BLaER1 (cell line): ENCODE results near the gene MIEN1.

Experiments
- H3K27ac ChIP-seq: shearing (Covaris generic); formaldehyde crosslinking; 2 replicates; pipeline ENCODE4 v1.8.1; 2022
- H3K27me3 ChIP-seq: shearing (Covaris generic); formaldehyde crosslinking; 2 replicates; pipeline ENCODE4 v1.8.1; 2022
- H3K36me3 ChIP-seq: shearing (Covaris generic); formaldehyde crosslinking; 2 replicates; pipeline ENCODE4 v1.8.1; 2022
- H3K4me1 ChIP-seq: shearing (Covaris generic); formaldehyde crosslinking; 2 replicates; pipeline ENCODE4 v1.8.1; 2022
- H3K4me2 ChIP-seq: shearing (Covaris generic); formaldehyde crosslinking; 2 replicates; pipeline ENCODE4 v1.8.1; 2022
- H3K4me3 ChIP-seq: shearing (Covaris generic); formaldehyde crosslinking; 2 replicates; pipeline ENCODE4 v1.8.1; 2022
- H3K9ac ChIP-seq: shearing (Covaris generic); formaldehyde crosslinking; 2 replicates; pipeline ENCODE4 v1.8.1; 2022
- H3K9me3 ChIP-seq: shearing (Covaris generic); formaldehyde crosslinking; 2 replicates; pipeline ENCODE4 v1.8.1; 2022
- H4K20me1 ChIP-seq: shearing (Covaris generic); formaldehyde crosslinking; 2 replicates; pipeline ENCODE4 v1.8.1; 2022
- Cebpa-rat ChIP-seq: shearing (Covaris generic); IDR thresholded peaks from 2 replicates; pipeline ENCODE4 v1.8.1; 2022

MIEN1 gene

GRCh38 chr17:39755554-39756379 lies 25.4 kb upstream of the MIEN1 start:
- H3K4me1 ChIP-seq = peaks cover 83% of the 10 kb centered on the region
- TF ChIP-seq Cebpa-rat = no peak
- peak overlapping the region; percentile 99 for H3K27ac ChIP-seq
- no peaks in the 10 kb centered on the region for H3K36me3 ChIP-seq
- no peaks in the 10 kb centered on the region for H4K20me1 ChIP-seq
- H3K4me3 ChIP-seq = peak overlapping the region; percentile 63
- peak overlapping the region; percentile 91 for H3K9ac ChIP-seq
- no peaks in the 10 kb centered on the region for H3K27me3 ChIP-seq
- H3K9me3 ChIP-seq = no peaks in the 10 kb centered on the region
- peak overlapping the region; percentile 93 for H3K4me2 ChIP-seq

GRCh38 chr17:39754958-39755553 lies 24.7 kb upstream of the MIEN1 start:
- Histone ChIP-seq H3K4me2 (peak overlapping the region; percentile 93), H3K27ac (peak overlapping the region; percentile 99), H3K4me3 (peak overlapping the region; percentile 63), H3K36me3 (no peaks in the 10 kb centered on the region), H3K4me1 (peaks cover 90% of the 10 kb centered on the region), H4K20me1 (no peaks in the 10 kb centered on the region), H3K9ac (peak overlapping the region; percentile 91), H3K9me3 (no peaks in the 10 kb centered on the region), H3K27me3 (no peaks in the 10 kb centered on the region)
- no peak for TF ChIP-seq Cebpa-rat

DNA sequence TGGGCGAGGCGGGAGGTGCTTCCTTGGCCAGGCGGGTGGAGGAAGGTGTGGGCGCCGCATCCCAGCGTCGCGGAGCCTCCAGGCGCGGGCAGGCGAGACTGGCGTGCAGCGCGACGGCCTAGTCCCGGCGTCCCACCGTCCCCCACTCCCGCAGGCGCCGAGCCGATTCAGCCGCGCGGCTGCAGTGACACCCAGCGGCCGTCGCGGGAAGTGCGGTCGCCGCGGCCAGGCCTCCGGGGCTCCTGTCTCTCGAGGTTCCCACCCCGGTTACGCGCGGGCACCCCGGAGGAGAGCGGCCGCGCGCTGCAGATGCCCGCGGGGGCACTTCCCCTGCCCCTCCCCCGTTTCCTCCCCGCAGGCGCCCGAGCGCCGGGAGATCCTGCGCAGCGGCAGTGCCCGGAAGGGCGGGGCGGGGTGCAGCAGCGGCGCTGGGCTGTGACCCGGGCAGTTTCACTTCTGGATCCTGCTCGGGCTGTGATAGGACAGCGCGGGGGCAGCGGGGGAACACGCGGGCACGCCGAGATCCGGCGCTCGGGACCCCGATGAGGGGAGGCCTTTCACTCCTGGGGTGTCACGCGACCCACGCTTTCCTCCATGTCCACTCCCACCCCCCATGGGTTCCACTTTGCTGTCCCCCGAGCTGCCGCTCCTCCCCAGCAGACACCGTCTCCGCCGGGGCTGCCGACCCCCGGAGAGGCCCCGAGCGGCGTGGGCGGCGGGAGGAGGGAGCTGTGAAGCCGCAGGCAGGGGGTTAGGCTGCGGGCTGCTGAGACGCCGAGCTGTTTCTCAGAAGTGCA lies 24.0 kb upstream of the MIEN1 start:
- peak overlapping the region; percentile 99 for H3K27ac ChIP-seq
- TF ChIP-seq Cebpa-rat = no peak
- peak overlapping the region; percentile 91 for H3K9ac ChIP-seq
- H3K4me1 ChIP-seq = peaks cover 85% of the 10 kb centered on the region
- peak overlapping the region; percentile 63 for H3K4me3 ChIP-seq
- H3K4me2 ChIP-seq = peak overlapping the region; percentile 93
- H3K36me3 ChIP-seq = no peaks in the 10 kb centered on the region
- H4K20me1 ChIP-seq = no peaks in the 10 kb centered on the region
- no peaks in the 10 kb centered on the region for H3K27me3 ChIP-seq
- H3K9me3 ChIP-seq = no peaks in the 10 kb centered on the region

DNA sequence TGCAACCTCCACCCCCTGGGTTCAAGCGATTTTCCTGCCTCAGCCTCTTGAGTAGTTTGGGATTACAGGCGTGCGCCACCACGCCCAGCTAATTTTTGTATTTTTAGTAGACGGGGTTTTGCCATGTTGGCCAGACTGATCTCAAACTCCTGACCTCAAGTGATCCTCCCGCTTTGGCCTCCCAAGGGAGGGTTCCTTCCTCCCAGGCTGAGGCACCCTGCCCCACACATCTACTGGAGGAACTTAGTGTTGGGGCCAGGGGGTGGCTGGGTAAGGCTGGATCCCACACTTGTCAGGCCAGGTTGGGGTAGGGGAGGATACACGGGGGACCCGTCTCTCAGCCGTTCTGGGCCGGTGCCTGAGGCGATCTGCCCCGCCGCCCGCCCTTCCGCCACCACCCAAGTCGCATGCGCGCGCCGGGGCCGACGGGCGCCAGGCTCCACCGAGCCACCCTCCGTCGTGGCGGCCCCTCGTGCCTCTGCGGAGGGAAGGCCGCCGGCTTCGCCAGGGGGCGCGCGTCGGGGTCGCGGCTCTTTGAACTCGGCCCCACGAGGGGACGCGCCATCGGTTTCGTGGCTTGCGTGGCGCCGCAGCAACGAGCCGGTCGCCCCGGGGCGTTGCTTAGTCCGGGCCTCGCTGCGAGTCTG lies 23.3 kb upstream of the MIEN1 start:
- H3K4me2 ChIP-seq = peak overlapping the region; percentile 89
- H3K27me3 ChIP-seq = no peaks in the 10 kb centered on the region
- peak overlapping the region; percentile 99 for H3K27ac ChIP-seq
- H3K4me3 ChIP-seq = peak overlapping the region; percentile 63
- TF ChIP-seq Cebpa-rat = no peak
- peaks cover 78% of the 10 kb centered on the region for H3K4me1 ChIP-seq
- no peaks in the 10 kb centered on the region for H3K36me3 ChIP-seq
- H3K9ac ChIP-seq = peak overlapping the region; percentile 91
- no peaks in the 10 kb centered on the region for H3K9me3 ChIP-seq
- no peaks in the 10 kb centered on the region for H4K20me1 ChIP-seq

DNA sequence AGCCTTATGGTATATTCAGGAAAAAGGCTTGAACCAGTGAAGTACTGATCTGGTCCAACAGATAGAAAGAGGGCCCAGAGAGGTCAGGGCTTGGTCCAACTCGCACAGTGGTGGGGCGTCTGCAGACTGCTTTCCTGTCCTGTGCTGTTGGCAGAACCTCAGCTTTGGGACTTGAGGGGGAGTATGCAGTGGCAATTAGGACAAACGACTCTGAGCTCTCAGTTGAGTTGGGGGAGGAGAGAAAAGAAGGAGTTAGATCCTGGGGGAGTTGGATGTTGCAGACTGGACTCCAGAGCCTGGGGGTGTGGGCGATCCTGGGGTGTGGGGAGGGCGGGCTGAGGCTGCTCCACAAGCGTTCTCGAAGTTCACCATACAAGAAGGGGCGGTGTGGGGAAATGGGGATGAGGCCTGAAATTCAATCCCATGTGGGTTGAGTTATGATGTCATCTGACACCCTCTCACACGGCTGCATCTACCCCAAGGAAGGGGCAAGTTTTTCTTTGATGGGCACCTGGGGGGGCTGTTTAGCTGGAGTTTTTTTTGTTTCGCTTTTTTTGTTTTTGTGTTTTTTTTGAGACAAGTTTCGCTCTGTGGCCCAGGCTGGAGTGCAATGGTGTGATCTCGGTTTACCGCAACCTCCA lies 22.0 kb upstream of the MIEN1 start:
- Histone ChIP-seq H3K4me2 (peak overlapping the region; percentile 89), H3K27me3 (no peaks in the 10 kb centered on the region), H3K4me3 (no peak overlapping the region), H3K9ac (no peak overlapping the region; the same call in 1 of the 2 replicates), H3K4me1 (peaks cover 65% of the 10 kb centered on the region), H3K36me3 (no peaks in the 10 kb centered on the region), H3K27ac (peak overlapping the region; percentile 38), H4K20me1 (no peaks in the 10 kb centered on the region), H3K9me3 (no peaks in the 10 kb centered on the region)
- no peak for TF ChIP-seq Cebpa-rat

DNA sequence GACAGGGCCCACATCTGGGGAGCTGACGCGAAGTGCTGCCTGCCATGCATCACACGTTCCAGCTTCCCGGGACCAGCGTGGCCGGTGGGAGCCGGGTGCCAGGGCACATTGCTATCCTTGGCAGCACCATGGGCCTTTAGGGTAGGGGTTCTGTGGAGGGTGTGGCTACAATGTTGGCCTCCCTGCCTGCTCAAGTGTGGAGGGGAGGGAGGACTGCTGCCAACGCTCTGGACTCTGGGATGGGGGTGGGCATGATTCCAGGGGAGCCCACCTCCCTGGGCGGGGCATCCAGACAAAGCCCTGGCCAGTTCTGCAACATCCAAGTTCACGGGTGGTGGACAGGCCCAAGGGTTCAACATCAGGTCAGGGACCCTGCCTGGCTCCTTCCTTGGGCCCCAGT lies 21.3 kb upstream of the MIEN1 start:
- Histone ChIP-seq H3K9me3 (no peaks in the 10 kb centered on the region), H3K27ac (peak overlapping the region; percentile 38), H3K9ac (no peak overlapping the region), H3K4me1 (peaks cover 58% of the 10 kb centered on the region), H3K4me3 (no peak overlapping the region), H3K4me2 (peak overlapping the region; percentile 89), H4K20me1 (no peaks in the 10 kb centered on the region), H3K36me3 (no peaks in the 10 kb centered on the region), H3K27me3 (no peaks in the 10 kb centered on the region)
- no peak for TF ChIP-seq Cebpa-rat

DNA sequence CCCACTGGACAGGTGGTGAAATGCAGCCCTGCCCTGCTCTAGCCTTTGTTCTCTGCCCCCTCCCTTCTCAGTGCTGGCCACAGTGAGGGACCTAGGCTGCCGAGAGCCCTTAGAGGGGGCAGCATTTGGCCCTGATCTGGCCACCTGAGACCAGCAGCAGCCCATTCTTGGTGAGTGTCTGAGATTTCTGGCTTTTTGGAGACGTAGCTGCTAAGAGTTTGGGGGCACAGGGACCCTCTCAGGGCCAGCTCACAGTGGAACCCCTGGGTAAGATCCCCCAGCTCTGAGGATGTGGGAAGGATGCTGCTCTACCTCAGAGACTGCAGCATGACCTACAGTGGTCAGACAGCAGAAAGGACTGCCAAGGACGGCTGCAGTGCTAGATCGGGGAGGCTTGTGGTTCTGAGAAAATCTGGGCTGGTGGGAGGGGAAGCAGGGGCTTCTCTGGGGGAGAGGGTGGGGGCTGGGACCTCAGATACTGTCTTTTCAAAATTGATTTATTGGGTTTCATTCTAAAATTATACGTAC lies 20.7 kb upstream of the MIEN1 start:
- peak overlapping the region; percentile 40; the same call in 1 of the 2 replicates for H3K27ac ChIP-seq
- H4K20me1 ChIP-seq = no peaks in the 10 kb centered on the region
- H3K36me3 ChIP-seq = no peaks in the 10 kb centered on the region
- H3K4me1 ChIP-seq = peaks cover 52% of the 10 kb centered on the region
- no peaks in the 10 kb centered on the region for H3K27me3 ChIP-seq
- H3K4me3 ChIP-seq = no peak overlapping the region
- no peak overlapping the region for H3K9ac ChIP-seq
- no peak for TF ChIP-seq Cebpa-rat
- no peaks in the 10 kb centered on the region for H3K9me3 ChIP-seq
- H3K4me2 ChIP-seq = no peak overlapping the region

- Histone ChIP-seq H3K4me1 (peaks cover 45% of the 10 kb centered on the region), H3K9ac (no peak overlapping the region), H3K4me3 (no peak overlapping the region), H3K36me3 (no peaks in the 10 kb centered on the region), H4K20me1 (no peaks in the 10 kb centered on the region), H3K27me3 (no peaks in the 10 kb centered on the region), H3K27ac (peak overlapping the region; percentile 40), H3K9me3 (no peaks in the 10 kb centered on the region), H3K4me2 (0 out of 2 replicates have a peak overlapping the region, but pooled peaks have one; percentile 8)
- no peak for TF ChIP-seq Cebpa-rat
These were observed 20.0 kb upstream of the MIEN1 start for GRCh38 chr17:39750131-39751015.
